Measurements from ENCODE around the gene CCND1.

CCND1 gene

DNA sequence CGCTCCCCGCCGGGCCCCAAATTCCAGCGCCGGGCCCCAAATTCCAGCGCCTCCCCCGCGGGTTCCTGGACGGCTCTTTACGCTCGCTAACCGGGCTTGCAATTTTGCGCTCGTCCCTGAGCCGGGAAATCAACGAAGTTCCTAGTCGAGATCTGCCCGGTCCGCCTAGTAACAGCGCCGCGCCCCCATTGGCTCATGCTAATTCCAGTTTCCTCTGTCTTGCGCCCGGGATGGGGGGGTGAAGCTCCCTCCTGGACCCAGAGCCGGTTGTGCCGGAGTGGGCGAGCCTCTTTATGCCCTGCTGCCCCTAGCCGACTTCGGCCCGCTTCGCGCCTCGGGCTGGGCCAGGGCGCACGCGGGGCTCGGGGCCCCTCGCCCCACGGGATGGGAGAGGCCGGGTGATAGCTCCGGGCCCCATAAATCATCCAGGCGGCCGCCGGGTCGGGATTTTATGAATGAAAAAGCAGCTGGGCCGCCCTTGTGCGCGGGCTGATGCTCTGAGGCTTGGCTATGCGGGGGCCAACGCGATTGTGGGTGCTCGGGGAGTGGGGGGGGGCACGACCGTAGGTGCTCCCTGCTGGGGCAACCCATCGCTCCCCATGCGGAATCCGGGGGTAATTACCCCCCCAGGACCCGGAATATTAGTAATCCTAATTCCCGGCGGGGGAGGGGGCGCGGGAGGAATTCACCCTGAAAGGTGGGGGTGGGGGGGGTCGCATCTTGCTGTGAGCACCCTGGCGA is 1.8 kb upstream of the CCND1 start:
- peaks cover 1% of the 10 kb centered on the region for H3K9me3 ChIP-seq (ENCODE audit: insufficient read depth, low read depth, low read length)
- no peak overlapping the region for H3K9ac ChIP-seq (ENCODE audit: low read length)
- peaks cover 27% of the 10 kb centered on the region for H3K27me3 ChIP-seq (ENCODE audit: insufficient read depth, low read length)
- H2BK5ac ChIP-seq (ENCODE audit: low read depth, low read length, poor library complexity) = peak overlapping the region; percentile 54
- H3K4me3 ChIP-seq (ENCODE audit: low read depth, low read length) = no peak overlapping the region
- peak overlapping the region; percentile 31 for H3K27ac ChIP-seq (ENCODE audit: low read depth, low read length)
- peak overlapping the region; percentile 8 for H3K14ac ChIP-seq (ENCODE audit: low read length)
- peak overlapping the region; percentile 36 for H4K91ac ChIP-seq (ENCODE audit: low read depth, low read length)
- peak overlapping the region; percentile 12 for H4K8ac ChIP-seq (ENCODE audit: low read depth, low read length)
- WGBS (ENCODE audit: extremely low coverage, insufficient coverage, insufficient read length) = no CpG with 5 or more reads among the region's 64 CpGs
- no peak overlapping the region for H4K12ac ChIP-seq (ENCODE audit: low read depth, low read length)
- H3K4me2 ChIP-seq (ENCODE audit: low read length) = peak overlapping the region; percentile 82
- H2BK120ac ChIP-seq (ENCODE audit: insufficient read depth, low read length, poor library complexity) = peak overlapping the region; percentile 48
- H3K79me2 ChIP-seq (ENCODE audit: control insufficient read depth, insufficient read depth, low read length, poor library complexity) = peaks cover 6% of the 10 kb centered on the region
- H2BK12ac ChIP-seq (ENCODE audit: low read length) = no peak overlapping the region
- DNase-seq = peak; percentile 82 to 87
- peaks cover 26 to 38% of the 10 kb centered on the region in 2 experiments for H3K4me1 ChIP-seq (ENCODE audit: control insufficient read depth in 1 of 2, insufficient read depth in 2 of 2, low read length in 2 of 2)
- H3K79me1 ChIP-seq (ENCODE audit: low read length) = peaks cover 37% of the 10 kb centered on the region
- peaks cover 4 to 5% of the 10 kb centered on the region in 2 experiments for H3K36me3 ChIP-seq (ENCODE audit: control insufficient read depth in 1 of 2, insufficient read depth in 2 of 2, low read length in 2 of 2)
- no peak overlapping the region for H3K18ac ChIP-seq (ENCODE audit: low read length)
- H2AFZ ChIP-seq (ENCODE audit: insufficient read depth, low read length, poor library complexity) = no peak overlapping the region
- no peak overlapping the region for H3K4ac ChIP-seq (ENCODE audit: low read depth, low read length)
- no peak overlapping the region for H3K23ac ChIP-seq (ENCODE audit: low read length)
- no peak overlapping the region for H2AK5ac ChIP-seq (ENCODE audit: low read length)

GRCh38 chr11:69639831-69640230 is 1.1 kb upstream of the CCND1 start:
- Histone ChIP-seq H3K4me1 (ENCODE audit: control insufficient read depth in 1 of 2, insufficient read depth in 2 of 2, low read length in 2 of 2) (peaks cover 26 to 34% of the 10 kb centered on the region in 2 experiments), H3K14ac (ENCODE audit: low read length) (no peak overlapping the region), H3K27ac (ENCODE audit: low read depth, low read length) (no peak overlapping the region), H3K36me3 (ENCODE audit: control insufficient read depth in 1 of 2, insufficient read depth in 2 of 2, low read length in 2 of 2) (peaks cover 11% of the 10 kb centered on the region in 2 experiments), H2BK12ac (ENCODE audit: low read length) (no peak overlapping the region), H2BK120ac (ENCODE audit: insufficient read depth, low read length, poor library complexity) (no peak overlapping the region), H4K91ac (ENCODE audit: low read depth, low read length) (no peak overlapping the region), H3K27me3 (ENCODE audit: insufficient read depth, low read length) (peaks cover 27% of the 10 kb centered on the region), H3K79me1 (ENCODE audit: low read length) (peaks cover 37% of the 10 kb centered on the region), H2AFZ (ENCODE audit: insufficient read depth, low read length, poor library complexity) (no peak overlapping the region), H2AK5ac (ENCODE audit: low read length) (no peak overlapping the region), H2BK5ac (ENCODE audit: low read depth, low read length, poor library complexity) (no peak overlapping the region), H4K8ac (ENCODE audit: low read depth, low read length) (no peak overlapping the region), H3K9ac (ENCODE audit: low read length) (no peak overlapping the region), H3K4ac (ENCODE audit: low read depth, low read length) (no peak overlapping the region), H3K4me3 (ENCODE audit: low read depth, low read length) (no peak overlapping the region), H3K4me2 (ENCODE audit: low read length) (peak overlapping the region; percentile 83), H3K23ac (ENCODE audit: low read length) (no peak overlapping the region), H3K79me2 (ENCODE audit: control insufficient read depth, insufficient read depth, low read length, poor library complexity) (peaks cover 6% of the 10 kb centered on the region), H4K12ac (ENCODE audit: low read depth, low read length) (no peak overlapping the region), H3K18ac (ENCODE audit: low read length) (no peak overlapping the region), H3K9me3 (ENCODE audit: insufficient read depth, low read depth, low read length) (peaks cover 1% of the 10 kb centered on the region)
- DNase-seq = no peak
- WGBS (ENCODE audit: extremely low coverage, insufficient coverage, insufficient read length) = no CpG with 5 or more reads among the region's 9 CpGs

GRCh38 chr11:69640260-69640994 is 529 bp upstream of the CCND1 start:
- WGBS (ENCODE audit: extremely low coverage, insufficient coverage, insufficient read length) = no CpG with 5 or more reads among the region's 43 CpGs

GRCh38 chr11:69641681-69642548 is 959 bp downstream of the CCND1 start:
- no peak overlapping the region for H4K12ac ChIP-seq (ENCODE audit: low read depth, low read length)
- peak overlapping the region; percentile 57 for H4K91ac ChIP-seq (ENCODE audit: low read depth, low read length)
- peak overlapping the region; percentile 29 for H2BK12ac ChIP-seq (ENCODE audit: low read length)
- H2AFZ ChIP-seq (ENCODE audit: insufficient read depth, low read length, poor library complexity) = no peak overlapping the region
- no peak overlapping the region for H3K23ac ChIP-seq (ENCODE audit: low read length)
- no peak overlapping the region for H2AK5ac ChIP-seq (ENCODE audit: low read length)
- no peak overlapping the region for H2BK5ac ChIP-seq (ENCODE audit: low read depth, low read length, poor library complexity)
- peaks cover 27% of the 10 kb centered on the region for H3K27me3 ChIP-seq (ENCODE audit: insufficient read depth, low read length)
- peak overlapping the region; percentile 77 for H3K9ac ChIP-seq (ENCODE audit: low read length)
- H3K4me2 ChIP-seq (ENCODE audit: low read length) = peak overlapping the region; percentile 73
- H3K79me1 ChIP-seq (ENCODE audit: low read length) = peaks cover 29% of the 10 kb centered on the region
- H3K36me3 ChIP-seq (ENCODE audit: control insufficient read depth in 1 of 2, insufficient read depth in 2 of 2, low read length in 2 of 2) = peaks cover 13 to 17% of the 10 kb centered on the region in 2 experiments
- H3K9me3 ChIP-seq (ENCODE audit: insufficient read depth, low read depth, low read length) = no peaks in the 10 kb centered on the region
- peak overlapping the region; percentile 35 for H3K14ac ChIP-seq (ENCODE audit: low read length)
- no CpG with 5 or more reads among the region's 68 CpGs for WGBS (ENCODE audit: extremely low coverage, insufficient coverage, insufficient read length)
- DNase-seq = no peak
- peak overlapping the region; percentile 33 for H3K18ac ChIP-seq (ENCODE audit: low read length)
- no peak overlapping the region for H3K27ac ChIP-seq (ENCODE audit: low read depth, low read length)
- no peak overlapping the region for H3K4ac ChIP-seq (ENCODE audit: low read depth, low read length)
- H3K79me2 ChIP-seq (ENCODE audit: control insufficient read depth, insufficient read depth, low read length, poor library complexity) = peaks cover 6% of the 10 kb centered on the region
- peak overlapping the region; percentile 69 for H2BK120ac ChIP-seq (ENCODE audit: insufficient read depth, low read length, poor library complexity)
- peak overlapping the region; percentile 86 for H3K4me3 ChIP-seq (ENCODE audit: low read depth, low read length)
- H4K8ac ChIP-seq (ENCODE audit: low read depth, low read length) = peak overlapping the region; percentile 55
- peaks cover 19 to 23% of the 10 kb centered on the region in 2 experiments for H3K4me1 ChIP-seq (ENCODE audit: control insufficient read depth in 1 of 2, insufficient read depth in 2 of 2, low read length in 2 of 2)

More at GRCh38 chr11:69640260-69640994, 529 bp upstream of the CCND1 start:
- Histone ChIP-seq H4K8ac (ENCODE audit: low read depth, low read length) (no peak overlapping the region), H3K23ac (ENCODE audit: low read length) (no peak overlapping the region), H3K36me3 (ENCODE audit: control insufficient read depth in 1 of 2, insufficient read depth in 2 of 2, low read length in 2 of 2) (peaks cover 11 to 13% of the 10 kb centered on the region in 2 experiments), H2BK120ac (ENCODE audit: insufficient read depth, low read length, poor library complexity) (no peak overlapping the region), H4K91ac (ENCODE audit: low read depth, low read length) (peak overlapping the region; percentile 58), H3K4me2 (ENCODE audit: low read length) (peak overlapping the region; percentile 83), H3K27me3 (ENCODE audit: insufficient read depth, low read length) (peaks cover 27% of the 10 kb centered on the region), H2BK5ac (ENCODE audit: low read depth, low read length, poor library complexity) (no peak overlapping the region), H4K12ac (ENCODE audit: low read depth, low read length) (peak overlapping the region; percentile 43), H2AFZ (ENCODE audit: insufficient read depth, low read length, poor library complexity) (no peak overlapping the region), H3K4me3 (ENCODE audit: low read depth, low read length) (peak overlapping the region; percentile 34), H3K9ac (ENCODE audit: low read length) (peak overlapping the region; percentile 29), H3K4ac (ENCODE audit: low read depth, low read length) (peak overlapping the region; percentile 34), H3K79me1 (ENCODE audit: low read length) (peaks cover 37% of the 10 kb centered on the region), H2AK5ac (ENCODE audit: low read length) (peak overlapping the region; percentile 69), H3K79me2 (ENCODE audit: control insufficient read depth, insufficient read depth, low read length, poor library complexity) (peaks cover 6% of the 10 kb centered on the region), H3K4me1 (ENCODE audit: control insufficient read depth in 1 of 2, insufficient read depth in 2 of 2, low read length in 2 of 2) (peaks cover 26 to 34% of the 10 kb centered on the region in 2 experiments), H2BK12ac (ENCODE audit: low read length) (peak overlapping the region; percentile 50), H3K9me3 (ENCODE audit: insufficient read depth, low read depth, low read length) (peaks cover 1% of the 10 kb centered on the region), H3K27ac (ENCODE audit: low read depth, low read length) (no peak overlapping the region), H3K14ac (ENCODE audit: low read length) (no peak overlapping the region), H3K18ac (ENCODE audit: low read length) (peak overlapping the region; percentile 55)
- no peak for DNase-seq
